ENCODE data around the gene CCNYL1.

Gene CCNYL1

DNA sequence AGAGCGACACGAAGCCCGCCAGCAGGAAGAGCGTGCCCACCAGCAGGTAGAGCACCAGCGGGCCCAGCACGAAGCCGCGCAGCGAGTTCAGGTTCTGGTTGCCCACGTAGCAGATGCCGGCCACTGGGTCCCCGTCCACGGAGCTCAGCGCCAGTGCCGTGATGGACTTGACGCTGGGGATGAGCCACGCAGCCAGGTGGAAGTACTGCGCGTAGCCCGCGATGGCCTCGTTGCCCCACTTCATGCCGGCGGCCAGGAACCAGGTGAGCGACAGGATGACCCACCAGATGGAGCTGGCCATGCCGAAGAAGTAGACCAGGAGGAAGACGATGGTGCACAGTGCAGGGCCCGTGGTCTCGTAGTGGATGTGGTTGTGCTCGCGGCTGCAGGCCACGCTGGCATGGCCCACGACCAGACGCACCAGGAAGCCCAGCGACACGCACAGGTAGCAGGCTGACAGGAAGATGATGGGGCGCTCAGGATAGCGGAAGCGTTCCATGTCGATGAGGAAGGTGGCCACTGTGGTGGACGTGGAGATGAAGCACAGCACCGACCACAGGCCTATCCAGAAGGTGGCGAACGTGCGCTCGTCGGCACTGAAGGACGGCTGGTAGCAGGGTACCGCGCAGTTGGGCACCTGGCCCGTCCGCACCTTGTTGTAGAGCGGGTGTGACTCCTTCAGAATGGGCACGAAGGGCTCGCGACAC, 56.2 kb downstream of the CCNYL1 start:
- no peak for DNase-seq

DNA sequence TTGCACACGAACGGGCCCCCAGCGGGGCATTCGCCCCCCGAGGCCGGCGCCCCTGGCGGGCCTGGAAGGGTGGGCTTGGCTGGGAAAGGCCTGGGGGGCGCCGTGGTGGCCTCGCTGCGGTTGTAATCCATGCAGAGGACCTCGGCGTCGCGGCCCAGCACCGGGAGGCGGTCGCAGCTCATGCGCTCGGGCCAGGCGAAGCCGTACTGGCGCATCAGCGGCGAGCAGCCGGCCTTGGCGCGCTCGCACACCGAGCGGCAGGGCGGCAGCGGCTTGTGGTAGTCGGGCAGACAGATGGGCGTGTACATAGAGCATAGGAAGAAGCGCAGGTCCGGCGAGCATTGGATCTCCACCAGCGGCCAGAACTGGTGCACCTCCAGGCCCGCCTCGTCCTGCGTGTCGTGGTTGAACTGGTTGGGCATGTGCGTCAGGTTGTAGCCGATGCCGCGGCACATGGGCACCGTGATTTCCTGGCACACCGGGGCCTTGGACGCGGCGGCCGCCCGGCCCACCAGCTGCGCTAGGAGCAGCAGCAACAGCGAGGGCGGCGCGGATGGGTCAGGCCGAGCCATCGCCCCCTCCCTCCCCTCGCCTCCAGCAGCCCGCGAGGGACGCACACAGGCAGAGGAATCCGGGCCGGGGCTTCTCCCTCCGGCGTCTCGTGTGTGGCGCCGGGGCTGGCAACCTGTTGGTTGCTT, 56.9 kb downstream of the CCNYL1 start:
- no peak for DNase-seq

- no peak for DNase-seq
Measured at GRCh38 chr2:207768866-207769596, 57.6 kb downstream of the CCNYL1 start.

DNA sequence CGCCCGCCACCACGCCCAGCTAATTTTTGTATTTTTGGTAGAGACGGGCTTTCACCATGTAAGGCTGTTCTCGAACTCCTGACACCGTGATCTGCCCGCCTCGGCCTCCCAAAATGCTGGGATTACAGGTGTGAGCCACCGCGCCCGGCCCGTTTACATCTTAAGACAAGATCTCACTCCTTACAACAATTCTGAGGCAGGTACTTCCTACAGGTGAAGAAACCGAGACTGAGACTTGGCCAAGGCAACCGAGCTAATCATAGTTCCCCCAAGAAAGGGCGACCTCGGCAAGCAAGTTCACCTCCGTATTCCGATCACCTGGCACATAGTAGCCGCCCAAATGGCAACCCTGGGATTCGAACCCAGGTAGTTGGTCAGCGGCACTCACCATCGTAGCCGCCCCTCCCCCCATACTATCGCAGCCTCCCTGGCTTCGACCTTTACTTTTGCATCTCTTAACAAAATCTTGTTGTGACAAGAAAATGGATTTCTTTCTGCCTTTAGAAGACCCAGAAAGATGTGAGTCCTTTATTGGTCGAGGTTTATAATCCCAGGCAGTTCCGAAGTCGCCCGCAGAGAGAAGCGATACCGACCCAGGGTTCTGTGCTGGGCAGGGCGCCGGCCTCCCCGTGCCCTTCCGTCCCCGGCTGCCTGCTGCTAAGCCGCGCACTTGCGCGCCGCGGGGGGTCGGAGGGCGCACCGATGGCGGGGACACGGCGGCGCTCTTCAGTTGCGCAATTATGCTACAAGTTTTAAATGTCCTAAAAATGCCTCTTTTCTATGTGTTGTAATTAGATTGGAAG, 59.4 kb downstream of the CCNYL1 start:
- DNase-seq, result no peak

- no peak for DNase-seq
Measured at GRCh38 chr2:207771421-207771820, 60.0 kb downstream of the CCNYL1 start.

- DNase-seq, result no peak
Measured at GRCh38 chr2:207772081-207772843, 60.8 kb downstream of the CCNYL1 start.

DNA sequence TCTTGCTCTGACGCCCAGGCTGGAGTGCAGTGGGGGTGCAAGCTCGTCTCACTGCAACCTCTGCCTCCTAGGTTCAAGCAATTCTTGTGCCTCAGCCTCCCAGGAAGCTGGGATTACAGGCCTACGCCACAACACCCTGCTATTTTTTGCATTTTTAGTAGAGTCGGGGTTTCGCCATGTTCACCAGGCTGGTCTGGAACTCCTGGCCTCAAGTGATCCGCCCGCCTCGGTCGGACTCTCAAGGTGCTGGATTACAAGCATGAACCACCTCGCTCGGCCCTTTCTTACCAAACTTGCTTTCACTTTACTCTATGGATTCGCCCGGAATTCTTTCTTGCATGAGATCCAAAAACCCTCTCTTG, 61.4 kb downstream of the CCNYL1 start:
- DNase-seq, result no peak

GRCh38 chr2:207775473-207775872, 64.0 kb downstream of the CCNYL1 start:
- no peak for DNase-seq

DNA sequence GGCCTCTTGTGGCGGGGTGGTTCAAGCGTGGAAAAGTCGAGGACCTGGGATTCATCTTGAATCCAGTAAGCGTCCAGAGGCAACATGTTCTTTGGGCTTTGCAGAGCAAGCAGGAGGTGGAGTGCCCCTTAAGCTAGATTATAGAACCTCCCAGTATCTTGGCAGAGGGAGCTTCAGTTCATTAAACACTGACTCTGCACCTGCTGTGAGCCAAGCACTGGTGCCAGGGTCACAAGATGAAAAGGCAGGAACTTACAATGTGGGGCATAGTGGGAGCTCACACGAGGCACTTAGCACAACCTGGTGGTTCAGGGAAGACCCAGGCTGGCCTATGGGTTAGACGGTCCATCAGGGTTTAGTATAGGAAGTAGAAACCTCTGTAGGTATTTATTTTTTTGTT, 65.7 kb downstream of the CCNYL1 start:
- no peak for DNase-seq

- DNase-seq, result no peak
Measured at GRCh38 chr2:207778298-207778882, 67.0 kb downstream of the CCNYL1 start.

DNA sequence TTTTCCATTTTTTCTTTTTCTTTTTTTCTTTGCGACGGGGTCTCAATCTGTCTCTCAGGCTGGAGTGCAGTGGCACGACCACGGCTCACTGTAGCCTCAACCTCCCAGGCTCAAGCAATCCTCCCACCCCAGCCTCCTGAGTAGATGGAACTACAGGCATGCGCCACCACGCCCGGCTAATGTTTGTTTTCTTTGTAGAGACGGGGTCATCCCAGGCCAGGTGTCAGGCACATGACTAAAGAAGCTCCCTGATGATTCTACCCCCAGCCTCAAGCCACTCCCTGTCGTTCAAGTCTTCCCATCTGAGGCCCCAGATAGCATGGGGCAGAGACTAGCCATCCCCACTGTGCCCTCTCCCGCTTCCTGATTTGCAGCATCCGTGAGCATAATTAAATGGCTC, 68.1 kb downstream of the CCNYL1 start:
- no peak for DNase-seq

DNA sequence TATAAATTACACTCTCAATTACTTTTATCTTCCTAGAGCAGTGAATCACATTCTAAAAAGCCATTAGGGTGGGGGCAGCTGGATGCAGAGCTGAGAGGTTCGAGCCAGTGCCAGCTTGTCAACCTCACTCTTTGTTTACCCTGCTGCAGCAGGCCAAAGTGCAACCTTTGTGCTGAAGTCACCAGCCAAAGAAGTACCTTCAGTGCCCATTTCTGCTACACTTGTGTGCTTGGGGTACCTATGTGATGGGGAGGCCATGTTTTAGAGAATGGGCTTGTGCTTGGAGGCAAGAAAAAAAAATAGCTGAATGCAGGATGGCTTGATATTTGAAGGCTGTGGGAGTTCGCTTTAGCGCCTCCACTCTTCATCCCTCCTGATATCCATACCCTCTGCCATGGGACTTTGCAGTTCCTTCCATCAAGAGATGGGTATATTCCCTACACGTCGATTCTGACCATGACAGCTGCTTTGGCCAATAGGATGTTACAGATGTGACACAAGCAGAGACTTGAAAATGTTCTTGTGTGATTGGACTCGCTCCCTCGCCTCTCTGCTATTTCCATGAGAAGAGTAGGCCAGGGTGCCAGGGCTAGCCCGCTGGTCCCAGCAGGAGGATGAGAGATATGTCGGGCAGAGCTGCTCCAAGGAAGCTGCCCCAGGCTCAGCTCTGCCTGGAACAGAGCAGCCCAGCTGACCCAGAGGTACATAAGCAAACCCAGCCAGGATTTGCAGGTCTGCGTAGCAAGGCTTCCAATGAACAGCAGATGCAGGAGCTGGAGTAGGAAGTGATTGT, 71.0 kb downstream of the CCNYL1 start:
- no peak for DNase-seq

GRCh38 chr2:207783514-207783913, 72.1 kb downstream of the CCNYL1 start:
- DNase-seq, result no peak

GRCh38 chr2:207784898-207785297, 73.5 kb downstream of the CCNYL1 start:
- no peak for DNase-seq

- DNase-seq, result no peak
Measured at GRCh38 chr2:207787017-207787416, 75.6 kb downstream of the CCNYL1 start.

DNA sequence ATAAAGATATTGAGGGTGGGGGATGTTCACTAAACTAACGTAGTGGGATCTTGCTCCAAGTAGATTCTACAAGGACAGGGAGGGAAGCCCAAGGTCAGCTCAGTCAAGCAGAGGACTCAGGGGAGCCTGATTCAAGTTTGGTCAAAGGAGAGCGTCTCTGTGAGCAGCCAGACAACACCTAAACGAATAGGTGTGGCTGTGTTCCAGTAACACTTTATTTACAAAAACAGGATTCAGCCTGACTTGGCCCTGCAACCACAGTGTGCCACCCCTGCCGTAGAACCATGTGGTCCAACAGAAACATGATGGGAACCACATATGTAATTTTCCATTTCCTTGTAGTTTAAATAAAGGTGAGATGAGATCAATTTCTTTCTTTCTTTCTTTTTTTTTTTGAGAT, 76.4 kb downstream of the CCNYL1 start:
- no peak for DNase-seq

DNA sequence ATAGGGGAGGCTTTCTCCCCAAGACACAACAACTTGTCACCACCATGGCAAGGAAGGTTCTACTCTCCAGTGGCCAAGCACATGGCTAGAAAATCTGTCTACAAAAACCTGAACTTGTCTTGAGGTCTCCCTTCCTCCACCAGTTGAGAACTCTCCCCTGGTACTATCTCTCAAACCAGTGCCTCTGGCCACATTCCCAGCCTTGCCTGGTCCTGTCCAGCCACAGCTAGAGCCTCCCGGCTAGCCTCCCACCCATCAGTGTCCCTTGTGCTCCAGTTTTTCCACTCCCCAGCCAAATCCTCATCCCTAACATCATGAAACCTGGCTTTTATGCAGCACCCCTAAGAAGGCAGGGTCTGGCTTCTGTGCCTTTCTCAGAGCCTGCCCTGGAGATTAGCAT, 79.5 kb downstream of the CCNYL1 start:
- DNase-seq, result no peak

DNA sequence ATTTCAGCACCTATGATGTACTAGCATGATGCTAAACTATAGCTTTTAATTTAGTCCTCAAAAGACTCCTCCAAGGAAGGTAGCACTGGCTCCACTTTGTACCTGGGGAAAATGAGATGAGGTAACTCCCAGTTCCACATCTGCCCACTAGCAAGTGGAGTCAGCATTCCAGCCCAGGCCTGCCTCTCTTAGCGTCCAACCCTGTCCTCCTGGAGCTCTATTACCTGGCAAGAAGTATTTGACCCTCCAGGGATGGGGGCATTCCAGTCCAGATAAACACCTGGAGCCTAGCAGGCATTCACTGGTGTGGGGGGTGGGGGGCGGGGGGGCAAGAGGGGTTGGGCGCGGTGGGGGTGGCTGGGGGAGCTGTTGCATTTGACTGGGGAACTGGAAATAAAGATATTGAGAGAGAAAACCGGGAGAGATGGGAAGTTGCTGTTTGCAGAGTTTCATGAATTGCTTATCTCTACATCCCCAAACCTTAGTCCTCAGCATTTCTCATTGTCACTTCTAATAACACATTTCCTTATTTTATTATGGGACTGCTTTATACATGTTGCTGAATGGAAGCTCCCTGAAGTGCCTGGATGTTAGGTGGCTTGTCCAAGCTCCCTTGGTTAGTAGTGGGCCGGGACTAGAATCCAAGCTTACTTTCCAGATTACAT, 80.3 kb downstream of the CCNYL1 start:
- no peak for DNase-seq

- DNase-seq, result no peak
Measured at GRCh38 chr2:207792244-207792785, 80.9 kb downstream of the CCNYL1 start.

DNA sequence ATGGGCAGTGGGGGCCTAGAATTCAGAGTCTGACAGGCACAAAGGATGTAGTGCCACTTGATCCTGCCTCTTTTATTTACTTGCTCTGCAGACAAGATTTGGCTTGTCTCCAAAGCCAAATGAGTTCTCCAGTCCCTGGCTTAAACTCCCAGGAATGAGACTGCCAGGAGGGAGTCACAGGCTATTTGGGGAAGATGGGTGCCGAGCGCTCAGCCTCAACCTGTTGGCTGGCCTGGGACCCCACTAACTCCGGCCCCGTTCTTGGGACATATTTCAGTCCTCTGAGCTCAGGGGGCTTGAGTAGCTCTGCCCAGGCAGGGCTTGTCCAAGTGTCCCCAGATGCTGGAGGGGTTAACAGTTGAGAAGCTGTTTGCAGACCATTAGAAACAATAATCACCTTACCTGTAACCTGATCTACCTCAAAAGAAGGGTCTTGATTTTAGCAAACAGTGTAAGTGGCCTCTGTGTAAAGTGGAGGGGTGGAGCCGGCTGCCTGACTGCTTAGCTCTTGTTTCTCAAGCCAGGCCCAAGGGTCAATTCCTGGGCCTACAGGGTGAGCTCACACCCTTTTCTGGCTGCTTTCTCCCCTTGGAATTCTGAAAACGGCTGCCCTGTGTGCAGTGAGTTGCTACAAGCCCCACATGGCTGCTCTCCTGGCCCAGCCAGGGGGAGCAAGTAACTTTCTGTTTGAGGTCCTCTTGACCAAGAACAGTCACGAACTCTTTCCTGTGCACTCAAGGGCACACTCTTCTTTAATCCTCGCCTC, 85.3 kb downstream of the CCNYL1 start:
- peak; percentile 76 for DNase-seq

Measured in NCI-H1436 treated with DMSO at 0.1 percent for 48 hours (cell line).